ENCODE data around the gene ZNF787.

GRCh38 chr19:56141417-56141993 is 20.4 kb upstream of the ZNF787 start:
- TF ChIP-seq, protein P1, sequence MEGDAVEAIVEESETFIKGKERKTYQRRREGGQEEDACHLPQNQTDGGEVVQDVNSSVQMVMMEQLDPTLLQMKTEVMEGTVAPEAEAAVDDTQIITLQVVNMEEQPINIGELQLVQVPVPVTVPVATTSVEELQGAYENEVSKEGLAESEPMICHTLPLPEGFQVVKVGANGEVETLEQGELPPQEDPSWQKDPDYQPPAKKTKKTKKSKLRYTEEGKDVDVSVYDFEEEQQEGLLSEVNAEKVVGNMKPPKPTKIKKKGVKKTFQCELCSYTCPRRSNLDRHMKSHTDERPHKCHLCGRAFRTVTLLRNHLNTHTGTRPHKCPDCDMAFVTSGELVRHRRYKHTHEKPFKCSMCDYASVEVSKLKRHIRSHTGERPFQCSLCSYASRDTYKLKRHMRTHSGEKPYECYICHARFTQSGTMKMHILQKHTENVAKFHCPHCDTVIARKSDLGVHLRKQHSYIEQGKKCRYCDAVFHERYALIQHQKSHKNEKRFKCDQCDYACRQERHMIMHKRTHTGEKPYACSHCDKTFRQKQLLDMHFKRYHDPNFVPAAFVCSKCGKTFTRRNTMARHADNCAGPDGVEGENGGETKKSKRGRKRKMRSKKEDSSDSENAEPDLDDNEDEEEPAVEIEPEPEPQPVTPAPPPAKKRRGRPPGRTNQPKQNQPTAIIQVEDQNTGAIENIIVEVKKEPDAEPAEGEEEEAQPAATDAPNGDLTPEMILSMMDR (conservative IDR thresholded peaks at IDR 0.05; ENCODE audit: low read length): no peak
- no peak for TF ChIP-seq EZH2phosphoT487 (IDR thresholded peaks at IDR 0.05; ENCODE audit: borderline replicate concordance, low read depth, low read length)
